KBM-7 (cell line): Measurements from ENCODE around the gene TRMT2A.

ENCODE experiments used
- DNase-seq: peaks from one replicate; pipeline ENCODE4 v3.0.0-alpha.2; 2015
- in situ Hi-C: fragments of 300-500 bp; cut with MboI; formaldehyde crosslinking; loops from 2 replicates; pipeline ENCODE4 v1.14.3; 2020; ENCODE audit warnings: low sequenced_read_pairs, low pct_unique_long_range_greater_than_20kb, mixed read lengths

The TRMT2A gene

DNA sequence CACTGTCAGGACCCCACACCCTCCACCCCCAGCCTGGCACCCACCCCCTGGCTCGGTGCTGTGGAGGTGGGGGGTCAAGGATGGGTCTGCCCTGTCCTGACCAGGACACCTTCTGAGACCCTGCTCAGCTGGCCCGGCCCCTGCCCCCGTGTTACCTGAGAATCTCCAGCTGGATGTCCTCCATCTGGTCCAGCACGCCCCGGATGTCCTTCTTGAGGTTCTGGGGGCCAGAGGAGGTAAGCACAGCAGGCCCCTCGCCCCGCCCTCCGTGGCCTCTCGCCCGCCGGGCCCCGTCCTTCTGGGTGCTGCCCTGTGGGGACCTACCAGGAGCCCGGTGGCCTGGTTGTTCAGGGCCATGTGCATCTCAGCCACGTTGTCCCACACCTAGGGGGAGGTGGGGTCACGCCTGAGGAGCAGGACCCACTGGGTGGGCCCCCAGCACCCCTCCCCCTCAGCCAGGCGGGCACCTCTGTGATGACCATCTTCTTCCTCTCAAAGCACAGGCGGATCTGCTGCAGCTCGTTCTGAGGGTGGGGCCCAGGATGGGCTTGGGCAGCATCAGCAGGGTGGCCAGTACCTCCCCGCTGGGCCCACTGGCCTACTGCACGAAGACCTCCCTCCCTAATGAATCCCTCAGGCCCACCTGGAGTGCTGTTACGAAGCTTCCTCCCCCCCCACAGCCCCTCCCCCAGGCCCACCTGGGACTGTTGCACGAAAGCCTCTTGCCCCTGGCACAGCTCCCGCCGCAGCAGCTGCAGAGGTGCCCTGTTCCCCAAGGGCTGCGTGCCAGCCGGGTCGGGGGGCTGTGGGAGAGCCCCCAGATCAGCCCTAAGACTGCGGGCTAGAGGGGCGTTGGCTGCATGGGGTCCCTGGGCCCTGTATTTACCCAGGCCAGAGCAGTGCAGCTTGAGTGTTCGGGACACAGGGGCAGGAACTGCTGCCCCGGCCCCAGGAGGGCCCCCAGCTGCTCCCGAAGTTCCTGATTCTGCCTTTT, 32.5 kb upstream of the TRMT2A start:
- in situ Hi-C loops = no loop called here
- no peak for DNase-seq

DNA sequence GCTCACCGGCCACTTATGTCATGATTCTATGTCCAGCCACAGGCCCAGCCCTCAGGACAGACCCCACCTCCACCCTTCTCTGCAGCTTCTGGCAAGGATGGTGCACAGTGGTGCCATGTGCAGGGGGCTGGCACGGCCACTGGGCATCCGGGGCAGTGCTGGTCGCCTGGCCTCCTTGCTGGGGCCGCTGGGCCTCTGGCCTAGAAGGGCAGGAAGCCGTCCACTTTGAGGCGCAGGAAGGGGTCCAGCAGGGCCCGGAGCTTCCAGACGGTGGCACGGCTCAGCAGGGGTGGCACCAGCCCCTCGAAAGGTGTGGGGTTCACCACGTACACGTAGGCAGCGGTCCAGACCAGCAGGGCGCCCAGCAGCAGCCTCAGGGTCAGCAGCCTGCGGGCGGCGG, 31.4 kb upstream of the TRMT2A start:
- DNase-seq = no peak
- in situ Hi-C loops = no loop called here

DNA sequence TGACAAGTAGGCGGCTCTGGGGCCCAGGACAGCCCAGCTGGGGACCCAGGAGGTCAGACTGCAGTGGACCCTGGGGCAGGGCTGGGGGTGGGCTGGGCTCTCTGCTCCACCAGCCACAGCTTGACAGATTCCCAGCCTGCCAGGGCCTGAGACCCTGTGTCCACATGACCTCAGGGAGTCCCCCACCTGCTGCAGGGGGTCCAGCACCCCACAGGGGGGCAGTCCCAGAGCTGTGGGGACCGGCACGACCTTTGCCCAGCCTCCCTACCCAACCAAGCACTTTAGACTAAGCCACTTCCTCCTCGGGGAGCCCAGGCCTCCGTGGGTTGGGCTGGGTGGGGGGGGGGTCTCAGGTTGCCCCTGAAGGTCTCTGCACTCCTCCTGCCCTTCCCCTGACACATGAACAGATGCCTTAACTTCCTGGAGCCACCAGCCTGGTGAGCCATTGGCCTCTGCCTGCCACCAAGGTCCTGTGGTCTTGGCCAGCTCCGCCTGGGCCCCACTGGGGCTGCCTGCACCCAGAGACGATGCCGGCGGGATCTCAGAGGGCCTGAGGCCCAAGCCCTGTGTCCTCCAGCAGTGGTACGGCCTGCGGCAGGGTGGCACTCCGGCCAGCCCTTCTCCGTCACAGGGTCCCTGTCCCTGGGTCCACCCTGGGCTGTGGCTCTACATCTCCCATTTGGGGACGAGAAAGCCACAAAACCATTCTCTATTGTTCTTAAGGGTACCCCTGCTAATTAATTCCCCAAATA, 30.4 kb upstream of the TRMT2A start:
- DNase-seq = no peak
- in situ Hi-C loops = no loop called here

DNA sequence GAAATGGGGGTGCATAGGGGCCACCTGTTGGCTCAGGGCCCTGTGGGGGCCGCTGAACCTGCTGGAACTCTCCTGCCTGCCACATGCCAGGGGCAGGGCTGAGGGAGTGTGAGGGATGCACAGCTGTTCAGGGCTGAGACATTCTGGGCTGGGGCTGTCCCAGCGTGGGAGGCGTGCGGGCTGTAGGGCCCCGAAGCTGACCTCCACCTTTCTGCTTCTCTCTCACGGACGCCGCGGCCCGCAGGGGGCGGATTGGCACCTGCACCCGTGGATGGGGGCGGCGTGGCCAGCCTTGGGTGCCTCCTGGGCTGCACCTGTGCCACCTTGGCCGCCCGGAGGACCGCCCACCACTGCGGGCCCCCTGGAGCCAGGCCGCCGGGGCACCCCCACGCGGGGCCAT, 29.8 kb upstream of the TRMT2A start:
- no peak for DNase-seq
- in situ Hi-C loops = no loop called here

DNA sequence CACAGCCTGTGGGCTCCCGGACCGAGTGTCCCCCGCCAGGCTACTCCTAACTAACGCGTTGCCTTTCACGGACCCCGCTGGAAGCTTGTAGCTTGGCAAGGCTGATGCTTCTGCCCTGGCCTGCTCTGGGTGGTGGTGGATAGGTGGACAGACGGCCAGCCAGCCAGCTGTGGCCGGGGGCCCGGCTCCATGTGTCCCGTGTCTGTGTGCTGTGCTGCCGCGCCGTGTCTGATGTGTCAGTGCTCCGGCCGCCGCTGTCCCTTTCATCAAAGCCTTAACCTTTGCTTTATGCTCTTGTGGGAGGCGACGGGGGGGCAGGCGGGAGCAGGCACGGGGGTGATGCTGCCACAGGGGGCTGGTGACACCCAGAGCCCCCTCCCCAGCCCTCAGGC, 28.8 kb upstream of the TRMT2A start:
- in situ Hi-C loops = no loop called here
- DNase-seq = no peak

DNA sequence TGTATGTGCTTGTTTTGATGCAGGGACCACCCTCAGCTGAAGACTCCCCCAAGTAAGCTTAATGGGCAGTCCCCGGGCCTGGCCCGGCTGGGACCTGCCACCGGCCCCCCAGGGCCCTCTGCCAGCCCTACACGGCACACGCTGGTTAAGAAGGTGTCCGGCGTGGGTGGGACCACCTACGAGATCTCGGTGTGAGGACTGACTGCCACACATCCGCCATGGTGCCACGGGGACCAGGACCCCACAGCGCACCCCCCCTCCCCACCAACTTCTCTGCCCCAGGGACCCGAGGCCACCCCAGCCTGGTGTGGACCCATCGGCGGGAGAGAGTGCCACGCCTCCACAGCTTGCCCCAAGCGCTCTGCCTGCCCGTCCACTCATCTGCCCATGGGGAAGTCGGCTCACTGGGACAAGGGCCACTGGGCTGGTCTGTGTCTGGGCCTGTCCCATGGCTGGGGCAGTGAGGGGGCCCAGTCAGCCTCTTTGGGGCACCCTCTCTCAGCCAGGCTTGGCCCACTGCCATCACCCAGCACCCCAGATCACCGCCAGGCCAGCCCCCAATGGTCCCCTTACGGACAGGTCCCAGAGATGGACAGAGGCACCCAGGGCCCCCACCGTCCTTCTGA, 28.3 kb upstream of the TRMT2A start:
- in situ Hi-C loops = no loop called here
- no peak for DNase-seq

DNA sequence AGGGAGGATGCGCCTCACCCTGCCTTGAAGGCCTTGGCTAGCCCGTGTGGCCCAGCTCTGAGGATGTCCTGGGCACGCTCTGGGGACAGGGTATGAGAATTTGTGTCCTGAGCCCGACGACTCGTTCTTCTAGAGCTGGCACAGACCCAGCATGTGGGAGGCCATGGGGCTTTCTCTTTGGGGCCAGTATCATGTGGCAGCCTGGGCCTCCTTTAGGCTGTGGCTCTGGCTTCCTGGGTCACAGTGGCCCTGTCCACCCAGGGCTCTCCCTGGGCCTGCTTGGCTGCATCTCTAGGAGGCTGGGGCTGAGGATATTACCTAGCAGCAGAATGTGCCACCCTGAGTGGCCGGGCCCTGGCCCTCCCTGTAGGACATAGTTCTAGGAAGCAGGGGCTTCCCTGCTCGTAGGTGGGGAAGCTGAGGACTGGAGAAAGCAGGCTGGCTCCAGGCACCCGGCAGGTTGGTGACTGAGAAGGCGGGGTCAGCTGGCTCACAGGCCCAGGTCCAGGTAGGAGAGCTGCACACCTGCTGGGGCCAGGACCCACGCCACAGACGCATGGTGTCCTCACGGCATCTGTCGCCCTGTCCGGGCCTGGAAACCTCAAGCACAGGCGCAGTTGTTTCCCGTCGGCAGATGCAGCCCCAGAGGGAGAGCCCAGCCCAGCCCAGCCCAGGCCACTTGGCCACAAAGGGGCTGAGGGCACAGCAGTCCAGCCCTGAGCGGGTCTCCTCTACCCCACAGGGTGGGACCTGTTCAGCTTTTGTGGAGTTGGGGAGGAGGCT, 27.0 kb upstream of the TRMT2A start:
- DNase-seq = no peak
- in situ Hi-C loops = no loop called here

DNA sequence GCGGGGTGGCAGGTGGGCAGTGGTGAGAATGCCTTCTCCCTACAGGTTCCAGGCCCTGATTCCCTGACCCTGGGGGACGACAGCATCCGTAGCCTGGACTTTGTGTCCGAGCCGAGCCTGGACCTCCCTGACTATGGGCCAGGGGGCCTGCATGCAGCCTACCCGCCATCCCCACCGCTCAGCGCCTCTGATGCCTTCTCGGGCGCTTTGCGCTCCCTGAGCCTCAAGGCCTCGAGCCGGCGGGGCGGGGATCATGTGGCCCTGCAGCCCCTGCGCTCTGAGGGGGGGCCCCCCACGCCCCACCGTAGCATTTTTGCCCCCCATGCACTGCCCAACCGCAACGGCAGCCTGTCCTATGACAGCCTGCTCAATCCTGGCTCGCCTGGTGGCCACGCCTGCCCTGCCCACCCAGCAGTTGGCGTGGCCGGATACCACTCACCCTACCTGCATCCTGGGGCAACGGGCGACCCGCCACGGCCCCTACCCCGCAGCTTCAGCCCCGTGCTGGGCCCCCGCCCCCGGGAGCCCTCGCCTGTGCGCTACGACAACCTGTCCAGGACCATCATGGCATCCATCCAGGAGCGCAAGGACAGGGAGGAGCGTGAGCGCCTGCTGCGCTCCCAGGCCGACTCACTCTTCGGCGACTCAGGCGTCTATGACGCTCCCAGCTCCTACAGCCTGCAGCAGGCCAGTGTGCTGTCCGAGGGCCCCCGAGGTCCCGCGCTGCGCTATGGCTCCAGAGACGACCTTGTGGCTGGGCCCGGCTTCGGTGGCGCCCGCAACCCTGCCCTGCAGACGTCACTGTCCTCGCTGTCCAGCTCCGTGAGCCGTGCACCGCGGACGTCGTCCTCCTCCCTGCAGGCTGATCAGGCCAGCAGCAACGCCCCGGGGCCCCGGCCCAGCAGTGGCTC, 25.9 kb upstream of the TRMT2A start:
- in situ Hi-C loops = no loop called here
- no peak for DNase-seq

DNA sequence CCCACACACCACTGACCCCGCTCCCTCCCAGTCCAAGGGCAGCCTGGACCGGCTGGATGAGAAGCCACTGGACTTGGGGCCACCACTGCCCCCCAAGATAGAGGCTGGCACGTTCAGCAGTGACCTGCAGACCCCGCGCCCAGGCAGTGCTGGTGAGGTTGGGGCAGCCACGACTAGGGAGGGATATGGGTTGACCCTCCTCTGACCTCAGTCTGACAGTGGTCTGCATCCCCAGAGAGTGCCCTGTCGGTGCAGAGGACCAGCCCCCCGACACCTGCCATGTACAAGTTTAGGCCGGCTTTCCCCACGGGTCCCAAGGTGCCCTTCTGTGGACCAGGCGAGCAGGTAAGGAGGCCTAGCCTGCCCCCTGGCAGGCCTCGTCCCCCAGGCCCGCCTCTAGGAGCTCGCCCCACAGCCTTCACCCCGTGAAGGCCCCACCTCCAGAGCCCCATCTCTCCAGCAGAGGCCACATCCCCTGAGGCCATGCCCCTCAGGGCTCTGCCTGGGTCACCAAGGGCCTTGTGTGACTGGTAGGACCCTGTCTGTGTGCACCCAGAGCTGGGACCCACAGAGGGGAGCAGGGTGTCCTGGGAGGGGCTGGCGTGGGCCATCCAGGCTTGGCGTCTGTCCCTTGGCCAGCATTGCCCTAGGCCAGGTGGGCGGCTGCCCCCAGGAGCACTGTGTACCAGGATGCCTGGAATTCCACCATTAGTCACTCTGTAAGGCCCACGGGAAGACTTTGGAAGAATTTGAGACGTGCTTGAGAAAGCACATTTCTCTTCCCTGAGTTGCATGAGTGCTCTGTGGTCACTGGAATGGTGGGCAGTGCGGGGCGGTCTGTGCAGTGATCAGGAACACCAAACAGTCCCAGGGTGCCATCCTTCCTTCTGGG, 24.4 kb upstream of the TRMT2A start:
- in situ Hi-C loops = no loop called here
- DNase-seq = no peak

DNA sequence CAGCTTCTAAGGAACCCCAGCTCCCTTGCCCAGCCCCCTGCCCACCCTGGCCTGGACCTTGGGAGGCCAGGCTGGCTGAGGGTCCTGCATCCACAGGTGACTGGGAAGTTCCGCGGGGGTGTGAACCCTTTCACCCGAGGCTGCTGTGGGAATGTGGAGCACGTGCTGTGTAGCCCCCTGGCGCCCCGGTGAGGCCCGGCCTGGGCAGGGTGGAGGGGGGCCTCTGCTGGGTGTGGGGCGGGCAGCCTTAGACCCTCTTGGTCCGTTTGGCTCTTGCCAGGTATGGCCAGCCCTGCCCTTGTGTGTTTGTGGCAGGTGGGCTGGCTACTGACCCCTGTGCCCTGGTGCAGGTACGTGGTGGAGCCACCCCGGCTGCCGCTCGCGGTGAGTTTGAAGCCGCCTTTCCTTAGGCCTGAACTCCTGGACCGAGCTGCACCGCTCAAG, 23.5 kb upstream of the TRMT2A start:
- DNase-seq = no peak
- in situ Hi-C loops = no loop called here

DNA sequence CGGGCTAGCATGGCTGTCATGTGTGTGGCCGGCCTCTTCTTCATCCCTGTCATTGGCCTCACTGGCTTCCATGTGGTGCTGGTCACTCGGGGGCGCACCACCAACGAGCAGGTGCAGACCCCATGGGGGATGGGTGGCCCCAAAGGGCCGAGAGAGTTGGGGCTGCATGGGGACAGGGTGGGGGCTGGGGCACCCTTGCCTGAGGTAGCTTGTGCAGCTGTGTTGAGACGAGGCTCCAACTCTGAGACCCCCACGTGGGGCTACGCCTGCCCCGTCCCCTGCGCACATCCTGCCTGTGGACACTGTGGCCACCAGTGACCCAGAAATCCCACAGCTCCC, 23.1 kb upstream of the TRMT2A start:
- in situ Hi-C loops = no loop called here
- DNase-seq = no peak

DNA sequence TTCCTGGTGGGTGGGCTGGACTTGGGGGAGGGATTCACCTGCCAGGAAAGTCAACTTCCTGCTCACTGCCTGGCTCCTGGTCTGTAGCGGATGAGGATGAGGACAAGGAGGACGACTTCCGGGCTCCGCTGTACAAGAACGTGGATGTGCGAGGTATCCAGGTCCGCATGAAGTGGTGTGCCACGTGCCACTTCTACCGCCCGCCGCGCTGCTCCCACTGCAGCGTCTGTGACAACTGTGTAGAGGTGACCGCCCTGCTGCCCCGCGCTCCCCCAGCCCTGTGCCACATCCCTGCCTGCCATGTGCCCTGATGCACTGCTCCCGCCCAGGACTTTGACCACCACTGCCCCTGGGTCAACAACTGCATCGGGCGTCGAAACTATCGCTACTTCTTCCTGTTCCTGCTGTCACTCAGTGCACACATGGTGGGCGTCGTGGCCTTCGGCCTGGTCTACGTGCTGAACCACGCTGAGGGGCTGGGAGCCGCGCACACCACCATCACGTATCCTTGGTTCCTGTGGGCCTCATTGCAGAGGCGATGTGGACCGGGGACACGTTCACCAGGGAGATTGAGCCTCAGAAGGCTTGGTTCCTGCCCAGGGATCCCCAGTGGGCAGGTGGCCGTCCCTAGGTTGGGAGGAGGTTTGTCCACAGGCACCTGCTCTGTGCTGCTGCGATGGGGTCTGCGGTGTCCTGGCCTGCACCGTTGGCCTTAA, 22.5 kb upstream of the TRMT2A start:
- DNase-seq = no peak
- in situ Hi-C loops = no loop called here

DNA sequence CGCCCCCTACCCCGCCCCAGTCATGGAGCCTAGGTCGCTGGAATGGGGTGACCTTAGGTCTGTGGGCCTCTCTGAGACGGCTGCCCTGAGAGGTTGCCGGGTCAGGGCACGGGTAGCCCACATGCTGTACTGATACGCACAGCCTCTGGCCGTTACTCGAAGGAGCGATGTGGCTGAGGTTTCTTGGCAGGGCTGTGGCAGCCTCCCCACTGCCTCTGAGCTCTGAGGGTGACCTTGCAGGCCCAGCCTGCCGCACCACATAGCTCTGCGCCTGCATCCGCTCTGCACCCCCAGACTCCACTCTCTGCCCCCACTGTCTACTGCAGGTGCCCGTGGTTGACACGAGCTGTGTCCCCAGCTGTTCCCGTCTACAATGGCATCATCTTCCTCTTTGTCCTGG, 21.8 kb upstream of the TRMT2A start:
- in situ Hi-C loops = no loop called here
- DNase-seq = no peak

DNA sequence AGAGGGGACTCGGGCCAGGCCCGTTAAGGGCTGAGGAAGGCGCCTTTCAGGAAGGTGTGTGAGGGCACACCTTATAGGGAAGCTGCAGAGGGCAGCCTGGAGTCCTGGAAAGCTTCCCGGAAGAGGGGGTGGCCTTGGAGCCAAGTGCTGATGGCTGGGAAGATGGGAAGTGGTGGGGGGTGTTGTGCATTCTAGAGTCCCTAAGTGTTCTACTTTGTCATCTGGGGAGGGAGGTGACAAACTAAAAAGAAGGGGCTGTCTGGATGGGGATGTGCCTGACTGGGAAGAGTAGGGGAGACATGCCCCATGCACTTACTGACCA, 21.4 kb upstream of the TRMT2A start:
- no peak for DNase-seq
- in situ Hi-C loops = no loop called here

DNA sequence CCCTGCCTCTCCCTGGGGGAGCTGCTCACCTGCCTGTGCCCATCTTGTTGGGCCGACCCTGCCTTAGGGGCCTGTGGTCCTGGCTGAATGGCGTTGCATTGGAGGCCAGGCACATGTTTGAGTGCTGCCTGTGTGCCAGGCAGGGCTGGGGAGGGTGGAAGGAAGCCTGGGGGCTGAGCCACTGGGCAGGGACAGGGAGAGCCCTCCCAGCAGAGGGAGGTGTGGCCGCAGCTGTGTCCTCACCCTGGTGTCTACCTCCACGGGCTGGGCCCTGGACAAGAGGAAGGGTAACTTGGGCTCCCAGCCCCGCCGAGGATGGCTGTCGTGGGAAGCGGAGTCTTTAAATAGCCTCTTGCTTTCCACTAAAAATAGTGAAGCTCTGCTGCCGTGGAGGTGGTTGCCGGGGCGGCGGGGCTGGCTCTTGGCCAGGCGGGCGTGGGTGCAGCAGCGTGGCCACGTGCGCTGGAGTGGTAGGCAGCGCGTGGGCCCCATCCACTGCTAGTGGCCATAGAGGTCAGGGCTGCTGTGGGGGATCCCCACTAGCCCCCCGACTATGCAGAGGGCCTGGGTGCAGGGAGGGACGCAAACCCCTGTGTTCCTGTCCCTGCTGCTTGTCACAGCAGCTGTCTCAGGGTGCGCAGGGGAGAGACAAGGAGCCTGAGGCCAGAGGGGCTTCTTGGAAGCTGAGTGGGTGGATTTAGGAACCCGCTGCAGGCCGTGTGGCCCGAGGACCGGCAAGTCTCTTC, 20.8 kb upstream of the TRMT2A start:
- DNase-seq = no peak
- in situ Hi-C loops = no loop called here

DNA sequence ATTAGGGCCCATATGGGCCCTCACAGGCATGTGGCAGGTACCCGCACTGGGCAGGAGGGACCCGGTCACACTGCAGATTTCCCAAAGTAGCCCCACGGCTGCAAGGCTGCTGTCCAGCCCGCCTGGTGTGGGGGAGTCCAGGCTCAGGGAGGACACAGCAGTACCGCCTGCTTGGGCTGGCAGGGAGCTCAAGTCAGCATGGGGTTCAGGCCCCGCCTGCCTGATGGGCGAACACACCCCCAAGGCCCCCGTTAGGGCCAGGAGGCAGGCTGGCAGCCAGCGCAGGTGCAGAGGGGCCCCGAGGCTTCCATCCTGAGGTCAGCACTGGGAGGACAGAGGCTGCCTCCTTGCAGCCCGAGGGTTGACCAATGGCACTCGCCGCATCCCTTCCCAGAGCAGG, 20.1 kb upstream of the TRMT2A start:
- in situ Hi-C loops = no loop called here
- DNase-seq = no peak

DNA sequence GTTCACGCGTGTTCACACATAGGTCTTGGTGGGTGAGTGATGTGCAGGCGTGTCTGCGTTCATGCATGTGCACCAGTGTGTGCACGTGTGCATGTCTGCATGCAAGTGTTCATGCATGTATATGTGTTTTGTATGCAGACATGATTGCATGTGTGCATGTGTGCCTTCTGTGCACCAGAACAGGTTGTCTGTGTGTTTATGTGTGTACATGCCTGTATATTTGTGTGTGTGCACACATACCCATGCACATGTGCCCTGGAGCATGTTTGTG, 19.5 kb upstream of the TRMT2A start:
- DNase-seq = no peak
- in situ Hi-C loops = no loop called here
